HG03571 (cell line): ENCODE results near the gene DSCAML1.

Experiments
- ATAC-seq: cut with Tn5 transposase; IDR thresholded peaks from one replicate; pipeline ENCODE4 v1.9.1; 2021; ENCODE audit not compliant: unreplicated experiment

The DSCAML1 gene

GRCh38 chr11:117731722-117732290 lies 65.2 kb downstream of the DSCAML1 start:
- no peak for ATAC-seq

- no peak for ATAC-seq
Observed at GRCh38 chr11:117730208-117730800, 66.7 kb downstream of the DSCAML1 start.

GRCh38 chr11:117725048-117725734 lies 71.8 kb downstream of the DSCAML1 start:
- ATAC-seq: no peak

- ATAC-seq: no peak
Observed at GRCh38 chr11:117724621-117725020, 72.4 kb downstream of the DSCAML1 start.

GRCh38 chr11:117724104-117724503 lies 72.9 kb downstream of the DSCAML1 start:
- ATAC-seq: no peak

GRCh38 chr11:117723277-117724024 lies 73.6 kb downstream of the DSCAML1 start:
- no peak for ATAC-seq

GRCh38 chr11:117722082-117722481 lies 74.9 kb downstream of the DSCAML1 start:
- no peak for ATAC-seq

- no peak for ATAC-seq
Observed at GRCh38 chr11:117720061-117720511, 76.9 kb downstream of the DSCAML1 start.

GRCh38 chr11:117719480-117719879 lies 77.5 kb downstream of the DSCAML1 start:
- no peak for ATAC-seq

GRCh38 chr11:117717485-117718314 lies 79.3 kb downstream of the DSCAML1 start:
- no peak for ATAC-seq

GRCh38 chr11:117716521-117717440 lies 80.2 kb downstream of the DSCAML1 start:
- no peak for ATAC-seq

- no peak for ATAC-seq
Observed at GRCh38 chr11:117715801-117716200, 81.2 kb downstream of the DSCAML1 start.

GRCh38 chr11:117713538-117713991 lies 83.5 kb downstream of the DSCAML1 start:
- ATAC-seq: no peak

- no peak for ATAC-seq
Observed at GRCh38 chr11:117712530-117712929, 84.5 kb downstream of the DSCAML1 start.

GRCh38 chr11:117711331-117711730 lies 85.7 kb downstream of the DSCAML1 start:
- no peak for ATAC-seq

GRCh38 chr11:117710211-117710610 lies 86.8 kb downstream of the DSCAML1 start:
- no peak for ATAC-seq

- ATAC-seq: no peak
Observed at GRCh38 chr11:117706322-117706814, 90.6 kb downstream of the DSCAML1 start.

- ATAC-seq: no peak
Observed at GRCh38 chr11:117705866-117706265, 91.2 kb downstream of the DSCAML1 start.

- ATAC-seq: no peak
Observed at GRCh38 chr11:117704395-117705100, 92.5 kb downstream of the DSCAML1 start.
